Trophoblast cell (in vitro differentiated cells and primary cell): Measurements from ENCODE around the gene DPF1.

ENCODE experiments used
- DNase-seq, 2 donors: peaks; one replicate each; pipeline ENCODE4 v3.0.0-alpha.2; 2016
- H2AFZ ChIP-seq: 2 replicates; pipeline ENCODE4 v1.6.1; 2013; ENCODE audit warnings: low read length, moderate library complexity, mild to moderate bottlenecking; ENCODE audit not compliant: insufficient read depth, poor library complexity
- H2AK5ac ChIP-seq: 2 replicates; pipeline ENCODE4 v1.6.1; 2013; ENCODE audit warnings: mild to moderate bottlenecking, low read length
- H2BK120ac ChIP-seq: 2 replicates; pipeline ENCODE4 v1.6.1; 2013; ENCODE audit warnings: low read length, mild to moderate bottlenecking, moderate library complexity; ENCODE audit not compliant: insufficient read depth, poor library complexity
- H2BK12ac ChIP-seq: 2 replicates; pipeline ENCODE4 v1.6.1; 2013; ENCODE audit warnings: mild to moderate bottlenecking, low read length, moderate library complexity
- H2BK5ac ChIP-seq: 2 replicates; pipeline ENCODE4 v1.6.1; 2013; ENCODE audit warnings: low read length, low read depth, moderate library complexity, mild to moderate bottlenecking; ENCODE audit not compliant: poor library complexity
- H3K14ac ChIP-seq: 2 replicates; pipeline ENCODE4 v1.6.1; 2013; ENCODE audit warnings: mild to moderate bottlenecking, low read length
- H3K18ac ChIP-seq: 2 replicates; pipeline ENCODE4 v1.6.1; 2013; ENCODE audit warnings: mild to moderate bottlenecking, low read length
- H3K23ac ChIP-seq: 2 replicates; pipeline ENCODE4 v1.6.1; 2013; ENCODE audit warnings: low read length
- H3K27ac ChIP-seq: 2 replicates; pipeline ENCODE4 v1.5.1; 2013; ENCODE audit warnings: low read depth, mild to moderate bottlenecking, inconsistent platforms, low read length, moderate library complexity
- H3K27me3 ChIP-seq: 2 replicates; pipeline ENCODE4 v1.6.1; 2013; ENCODE audit warnings: inconsistent platforms, mild to moderate bottlenecking, low read length, moderate library complexity; ENCODE audit not compliant: insufficient read depth
- H3K36me3 ChIP-seq, 2 experiments: 1 replicate in 1 of 2; 2 replicates in 1 of 2; pipeline ENCODE4 v1.6.1; 2013; ENCODE audit warnings: low read length in 2 of 2, mild to moderate bottlenecking in 2 of 2, moderate library complexity in 1 of 2; ENCODE audit not compliant: insufficient read depth in 2 of 2, control insufficient read depth in 1 of 2
- H3K4ac ChIP-seq: 2 replicates; pipeline ENCODE4 v1.6.1; 2013; ENCODE audit warnings: low read depth, mild to moderate bottlenecking, low read length, moderate library complexity
- H3K4me1 ChIP-seq, 2 experiments: 1 replicate in 1 of 2; 2 replicates in 1 of 2; pipeline ENCODE4 v1.6.1; 2013; ENCODE audit warnings: low read length in 2 of 2, mild to moderate bottlenecking in 2 of 2, moderate library complexity in 1 of 2; ENCODE audit not compliant: insufficient read depth in 2 of 2, control insufficient read depth in 1 of 2
- H3K4me2 ChIP-seq: 2 replicates; pipeline ENCODE4 v1.6.1; 2013; ENCODE audit warnings: inconsistent platforms, mild to moderate bottlenecking, low read length, moderate library complexity
- H3K4me3 ChIP-seq: 2 replicates; pipeline ENCODE4 v1.5.1; 2013; ENCODE audit warnings: mild to moderate bottlenecking, low read depth, low read length, inconsistent platforms
- H3K79me1 ChIP-seq: one replicate; pipeline ENCODE4 v1.6.1; 2013; ENCODE audit warnings: low read length
- H3K79me2 ChIP-seq: 2 replicates; pipeline ENCODE4 v1.6.1; 2013; ENCODE audit warnings: low read length, mild to moderate bottlenecking; ENCODE audit not compliant: control insufficient read depth, insufficient read depth, poor library complexity
- H3K9ac ChIP-seq: 2 replicates; pipeline ENCODE4 v1.6.1; 2013; ENCODE audit warnings: mild to moderate bottlenecking, low read length
- H3K9me3 ChIP-seq: 2 replicates; pipeline ENCODE4 v1.6.1; 2013; ENCODE audit warnings: low read depth, mild to moderate bottlenecking, control low read depth, inconsistent platforms, low read length; ENCODE audit not compliant: insufficient read depth
- H4K12ac ChIP-seq: 2 replicates; pipeline ENCODE4 v1.6.1; 2013; ENCODE audit warnings: low read depth, mild to moderate bottlenecking, low read length, moderate library complexity
- H4K8ac ChIP-seq: 2 replicates; pipeline ENCODE4 v1.6.1; 2013; ENCODE audit warnings: low read depth, mild to moderate bottlenecking, low read length, moderate library complexity
- H4K91ac ChIP-seq: one replicate; pipeline ENCODE4 v1.6.1; 2013; ENCODE audit warnings: low read depth, mild to moderate bottlenecking, low read length, moderate library complexity
- WGBS: extraction: QIAGEN DNeasy Blood & Tissue Kit; methylation state at CpG from one replicate; pipeline ENCODE4 v1.1.7; 2013; ENCODE audit warnings: missing lambda C conversion rate; ENCODE audit not compliant: insufficient read length, insufficient coverage; ENCODE audit errors: extremely low coverage; 5-methylcytosine and 5-hydroxymethylcytosine counted together

DPF1 gene

GRCh38 chr19:38184815-38185214, 39.2 kb downstream of the DPF1 start:
- Histone ChIP-seq H3K36me3 (peaks cover 2 to 7% of the 10 kb centered on the region in 2 experiments), H4K8ac (no peak overlapping the region), H3K4me3 (no peak overlapping the region), H3K4me1 (peaks cover 7 to 9% of the 10 kb centered on the region in 2 experiments), H3K27me3 (no peaks in the 10 kb centered on the region), H3K9me3 (no peaks in the 10 kb centered on the region), H3K79me2 (no peaks in the 10 kb centered on the region), H3K18ac (no peak overlapping the region), H2AFZ (no peak overlapping the region), H4K12ac (no peak overlapping the region), H2AK5ac (no peak overlapping the region), H3K9ac (no peak overlapping the region), H3K79me1 (no peaks in the 10 kb centered on the region), H4K91ac (no peak overlapping the region), H3K14ac (no peak overlapping the region), H2BK12ac (no peak overlapping the region), H3K23ac (no peak overlapping the region), H3K27ac (no peak overlapping the region), H2BK120ac (no peak overlapping the region), H3K4ac (no peak overlapping the region), H3K4me2 (no peak overlapping the region), H2BK5ac (no peak overlapping the region)
- WGBS, result no CpG with 5 or more reads among the region's 9 CpGs
- no peak for DNase-seq

GRCh38 chr19:38183251-38183897, 40.6 kb downstream of the DPF1 start:
- Histone ChIP-seq H3K4me2 (peak overlapping the region; percentile 62), H2AK5ac (no peak overlapping the region), H3K27me3 (no peaks in the 10 kb centered on the region), H3K4me1 (peaks cover 7 to 9% of the 10 kb centered on the region in 2 experiments), H2BK5ac (no peak overlapping the region), H3K9me3 (no peaks in the 10 kb centered on the region), H3K9ac (no peak overlapping the region), H3K79me1 (no peaks in the 10 kb centered on the region), H4K12ac (peak overlapping the region; percentile 46), H3K4ac (no peak overlapping the region), H4K8ac (peak overlapping the region; percentile 58), H3K4me3 (peak overlapping the region; percentile 0), H3K23ac (no peak overlapping the region), H4K91ac (no peak overlapping the region), H2BK12ac (no peak overlapping the region), H3K36me3 (peaks cover 2 to 7% of the 10 kb centered on the region in 2 experiments), H2AFZ (no peak overlapping the region), H3K27ac (no peak overlapping the region), H3K18ac (no peak overlapping the region), H3K14ac (no peak overlapping the region), H3K79me2 (no peaks in the 10 kb centered on the region), H2BK120ac (no peak overlapping the region)
- WGBS, result no CpG with 5 or more reads among the region's 30 CpGs
- no peak for DNase-seq

DNA sequence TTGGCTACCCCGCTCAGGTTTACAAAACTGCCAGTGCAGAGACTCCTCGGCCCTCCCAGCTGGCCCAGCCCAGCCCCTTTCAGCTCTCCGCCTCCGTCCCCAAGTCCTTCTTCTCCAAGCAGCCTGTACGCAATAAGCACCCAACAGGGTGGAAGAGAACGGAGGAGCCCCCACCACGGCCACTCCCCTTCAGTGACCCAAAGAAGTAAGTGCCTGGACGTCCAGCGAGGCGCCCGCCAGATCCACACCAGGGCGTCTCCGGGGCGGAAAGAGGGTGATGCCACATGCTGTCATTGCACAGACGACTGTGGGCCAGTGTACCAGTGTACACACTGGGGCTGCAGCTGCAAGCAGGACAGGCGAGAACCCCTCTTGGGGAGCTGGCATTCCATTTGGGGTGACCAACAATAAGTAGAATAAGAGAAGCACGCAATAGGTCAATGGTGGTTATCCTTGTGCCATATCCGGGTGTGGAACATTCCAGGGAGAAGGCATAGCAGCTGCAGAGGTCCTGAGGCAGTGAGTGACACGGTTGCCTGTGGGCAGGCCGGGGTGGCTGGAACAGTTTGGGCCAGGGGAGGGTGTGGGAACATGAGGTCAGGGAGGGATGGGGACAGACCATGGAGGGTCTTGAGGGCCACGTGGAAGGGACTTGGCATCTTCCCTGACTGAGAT, 41.3 kb downstream of the DPF1 start:
- no peak overlapping the region for H3K27ac ChIP-seq
- H2BK12ac ChIP-seq, result no peak overlapping the region
- H3K23ac ChIP-seq, result no peak overlapping the region
- H4K8ac ChIP-seq, result no peak overlapping the region
- no peak overlapping the region for H3K4me2 ChIP-seq
- no peak overlapping the region for H4K91ac ChIP-seq
- H3K27me3 ChIP-seq, result no peaks in the 10 kb centered on the region
- no peak overlapping the region for H2BK5ac ChIP-seq
- H2AK5ac ChIP-seq, result no peak overlapping the region
- no CpG with 5 or more reads among the region's 21 CpGs for WGBS
- no peak overlapping the region for H3K14ac ChIP-seq
- no peak overlapping the region for H2AFZ ChIP-seq
- no peaks in the 10 kb centered on the region for H3K79me2 ChIP-seq
- peaks cover 2 to 7% of the 10 kb centered on the region in 2 experiments for H3K36me3 ChIP-seq
- no peak overlapping the region for H4K12ac ChIP-seq
- no peak for DNase-seq
- no peak overlapping the region for H3K18ac ChIP-seq
- no peak overlapping the region for H2BK120ac ChIP-seq
- no peaks in the 10 kb centered on the region for H3K79me1 ChIP-seq
- H3K4ac ChIP-seq, result no peak overlapping the region
- no peaks in the 10 kb centered on the region for H3K9me3 ChIP-seq
- H3K4me1 ChIP-seq, result peaks cover 7 to 9% of the 10 kb centered on the region in 2 experiments
- no peak overlapping the region for H3K9ac ChIP-seq
- no peak overlapping the region for H3K4me3 ChIP-seq

GRCh38 chr19:38180071-38180470, 44.0 kb downstream of the DPF1 start:
- peaks cover 2 to 7% of the 10 kb centered on the region in 2 experiments for H3K36me3 ChIP-seq
- no CpG with 5 or more reads among the region's 3 CpGs for WGBS
- H3K4me2 ChIP-seq, result no peak overlapping the region

More at GRCh38 chr19:38180071-38180470, 44.0 kb downstream of the DPF1 start:
- Histone ChIP-seq H3K79me1 (no peaks in the 10 kb centered on the region), H4K8ac (no peak overlapping the region), H2BK120ac (no peak overlapping the region), H3K9ac (no peak overlapping the region), H4K91ac (no peak overlapping the region), H2AFZ (no peak overlapping the region), H2BK5ac (no peak overlapping the region), H3K4me3 (no peak overlapping the region), H3K9me3 (no peaks in the 10 kb centered on the region), H4K12ac (no peak overlapping the region), H2BK12ac (no peak overlapping the region), H3K4me1 (peaks cover 7 to 9% of the 10 kb centered on the region in 2 experiments), H2AK5ac (no peak overlapping the region), H3K79me2 (no peaks in the 10 kb centered on the region), H3K27ac (no peak overlapping the region), H3K14ac (no peak overlapping the region), H3K18ac (no peak overlapping the region), H3K4ac (no peak overlapping the region), H3K27me3 (no peaks in the 10 kb centered on the region), H3K23ac (no peak overlapping the region)
- no peak for DNase-seq
